ENCODE data around the gene EMC9. TPM values are rescaled to one million over a fixed set of nuclear protein-coding genes. Genes with fewer than 3 reads are reported as not detected.

Gene EMC9
- total and polyA plus RNA-seq, 2 of the 8 experiments (the other 6 are each of a cell fraction or from before 2014, with no cell fraction given) = 38.4 to 47.2 TPM

- TF ChIP-seq EP300 (IDR thresholded peaks at IDR 0.05; ENCODE audit: borderline replicate concordance in 1 of 2, low read depth in 2 of 2, low read length in 2 of 2) = peak in 1 of 2 experiments; percentile 80; a peak in 1 of 3 replicates
- TF ChIP-seq TAF7 (optimal IDR thresholded peaks at IDR 0.05; ENCODE audit: borderline replicate concordance, low read depth, low read length) = no peak
- TF ChIP-seq TEAD4 (IDR thresholded peaks at IDR 0.05; ENCODE audit: low read depth, low read length) = no peak
- peak; percentile 93; the same call in 1 of the 2 replicates for TF ChIP-seq EGR1 (IDR thresholded peaks at IDR 0.05; ENCODE audit: borderline replicate concordance, low read depth, low read length)
- no peak for TF ChIP-seq ATF2 (IDR thresholded peaks at IDR 0.05; ENCODE audit: low read length)
- TF ChIP-seq CBX8 (IDR thresholded peaks at IDR 0.05; ENCODE audit: borderline replicate concordance, low read depth, low read length) = no peak
- TF ChIP-seq CEBPB (IDR thresholded peaks at IDR 0.05; ENCODE audit: low read depth, low read length) = peak; percentile 90
- TF ChIP-seq POLR2AphosphoS5 (IDR thresholded peaks at IDR 0.05; ENCODE audit: low read depth, low read length) = peak; percentile 77
- TF ChIP-seq CREB1 (IDR thresholded peaks at IDR 0.05) = peak; percentile 7; the same call in 1 of the 2 replicates
- TF ChIP-seq HDAC6 (IDR thresholded peaks at IDR 0.05; ENCODE audit: low read depth, low read length) = no peak
- no peak for TF ChIP-seq GABPA (IDR thresholded peaks at IDR 0.05; ENCODE audit: borderline replicate concordance, insufficient read depth, low read length)
- TF ChIP-seq GTF2F1 (IDR thresholded peaks at IDR 0.05; ENCODE audit: borderline replicate concordance, low read depth, low read length) = peak; percentile 53; the same call in 1 of the 2 replicates
- TF ChIP-seq USF2 (IDR thresholded peaks at IDR 0.05; ENCODE audit: low read length) = no peak
- TF ChIP-seq RFX5 (IDR thresholded peaks at IDR 0.05; ENCODE audit: borderline replicate concordance, low read depth, low read length) = no peak
- no peak for TF ChIP-seq KDM1A (IDR thresholded peaks at IDR 0.05; ENCODE audit: borderline replicate concordance, low read length)
- peak; percentile 60 for TF ChIP-seq MAX (IDR thresholded peaks at IDR 0.05)
- peak; percentile 87 to 97 for TF ChIP-seq POLR2A (IDR thresholded peaks at IDR 0.05; ENCODE audit: control extremely low read depth in 1 of 2, low read depth in 2 of 2, low read length in 2 of 2)
- TF ChIP-seq CBX5 (IDR thresholded peaks at IDR 0.05; ENCODE audit: low read depth, low read length) = no peak
- no peak for TF ChIP-seq RBBP5 (IDR thresholded peaks at IDR 0.05; ENCODE audit: borderline replicate concordance, low read depth, low read length)
- TF ChIP-seq SIX5 (IDR thresholded peaks at IDR 0.05; ENCODE audit: low read depth, low read length) = no peak
Observed at GRCh38 chr14:24093901-24094840, 47.2 kb downstream of the EMC9 start, which contains the start of gene PCK2 (continued).

Measured in H1 (cell line).